GM12878 (cell line): ENCODE measurements around the gene TIMP2.

Experiments
- CREB1 ChIP-seq: IDR thresholded peaks from 2 replicates; pipeline ENCODE4 v1.6.1; 2012; ENCODE audit warnings: low read depth, mild to moderate bottlenecking, inconsistent platforms
- CTCF ChIP-seq, 3 experiments: IDR thresholded peaks in 2 of 3; conservative IDR thresholded peaks in 1 of 3; 2 replicates each; pipeline ENCODE4 v1.5.1; 2011; ENCODE audit warnings: low read depth in 3 of 3, low read length in 3 of 3, mild to moderate bottlenecking in 3 of 3, control low read depth in 2 of 3, moderate library complexity in 2 of 3, inconsistent platforms in 1 of 3, mixed read lengths in 1 of 3; ENCODE audit not compliant: control insufficient read depth in 2 of 3, insufficient read depth in 1 of 3; ENCODE audit errors: extremely low read depth in 1 of 3
- FOXK2 ChIP-seq: fragments of 450-650 bp; IDR thresholded peaks from 2 replicates; pipeline ENCODE4 v1.6.1; 2017; ENCODE audit warnings: mild to moderate bottlenecking, moderate library complexity
- POLR2AphosphoS5 ChIP-seq: IDR thresholded peaks from 2 replicates; pipeline ENCODE4 v1.6.1; 2011; ENCODE audit warnings: mild to moderate bottlenecking, low read length, inconsistent platforms
- RAD51 ChIP-seq: fragments of 450-650 bp; IDR thresholded peaks from 2 replicates; pipeline ENCODE4 v1.6.1; 2016; ENCODE audit warnings: moderate library complexity, mild to moderate bottlenecking, inconsistent platforms
- RUNX3 ChIP-seq: IDR thresholded peaks from 2 replicates; pipeline ENCODE4 v1.6.1; 2012; ENCODE audit warnings: low read length, inconsistent platforms
- SMARCA5 ChIP-seq: fragments of 450-650 bp; IDR thresholded peaks from 2 replicates; pipeline ENCODE4 v1.6.1; 2017; ENCODE audit warnings: mild to moderate bottlenecking
- TAF1 ChIP-seq: IDR thresholded peaks from 2 replicates; pipeline ENCODE4 v1.6.1; 2011; ENCODE audit warnings: mild to moderate bottlenecking, low read depth, low read length, borderline replicate concordance
- ZNF24 ChIP-seq: fragments of 450-650 bp; IDR thresholded peaks from 2 replicates; pipeline ENCODE4 v1.6.1; 2017; ENCODE audit warnings: antibody characterized with exemption, mild to moderate bottlenecking
- TF ChIP-seq, protein P1 (sequence below): IDR thresholded peaks from 2 replicates; pipeline ENCODE4 v1.6.1; 2011; ENCODE audit warnings: low read depth, low read length, improper control_type of control experiment, borderline replicate concordance

DNA sequence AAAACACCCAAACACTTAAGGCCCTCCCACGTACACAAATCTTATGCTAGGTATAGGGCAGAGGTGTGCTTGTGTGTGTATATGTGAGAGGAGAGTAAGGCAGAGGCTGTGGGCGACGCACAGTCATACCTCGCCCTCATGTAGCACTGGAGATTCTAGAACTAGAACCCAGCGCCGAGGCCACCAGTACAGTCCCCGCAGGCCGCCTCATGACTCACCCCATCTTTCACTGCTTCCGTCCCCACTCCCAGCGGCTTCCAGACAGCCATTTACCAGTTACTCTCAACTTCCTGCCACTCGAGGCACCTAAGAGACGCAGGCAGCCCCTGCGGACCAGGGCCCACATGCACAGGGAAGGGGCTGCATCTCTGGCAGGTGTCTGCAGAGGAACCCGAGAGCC lies 119.9 kb downstream of the TIMP2 start:
- no peak for TF ChIP-seq ZNF24
- TF ChIP-seq TAF1: no peak
- TF ChIP-seq POLR2AphosphoS5: no peak
- TF ChIP-seq CTCF (IDR thresholded peaks at IDR 0.05 in 2 of 3, conservative IDR thresholded peaks at IDR 0.05 in 1 of 3; ENCODE audit: control insufficient read depth in 2 of 3, extremely low read depth in 1 of 3, insufficient read depth in 1 of 3, low read depth in 3 of 3, low read length in 3 of 3): no peak
- no peak for TF ChIP-seq RAD51
- TF ChIP-seq SMARCA5: no peak
- no peak for TF ChIP-seq FOXK2
- no peak for TF ChIP-seq CREB1
- no peak for TF ChIP-seq RUNX3
- TF ChIP-seq, protein P1, sequence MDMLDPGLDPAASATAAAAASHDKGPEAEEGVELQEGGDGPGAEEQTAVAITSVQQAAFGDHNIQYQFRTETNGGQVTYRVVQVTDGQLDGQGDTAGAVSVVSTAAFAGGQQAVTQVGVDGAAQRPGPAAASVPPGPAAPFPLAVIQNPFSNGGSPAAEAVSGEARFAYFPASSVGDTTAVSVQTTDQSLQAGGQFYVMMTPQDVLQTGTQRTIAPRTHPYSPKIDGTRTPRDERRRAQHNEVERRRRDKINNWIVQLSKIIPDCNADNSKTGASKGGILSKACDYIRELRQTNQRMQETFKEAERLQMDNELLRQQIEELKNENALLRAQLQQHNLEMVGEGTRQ: no peak
